K562 (cell line): ENCODE measurements around the gene SCGB1D4.

ENCODE experiments used
- JUNB ChIP-seq: fragments of 450-650 bp; formaldehyde crosslinking; conservative IDR thresholded peaks from 2 replicates; pipeline ENCODE4 v1.4.0; 2020; ENCODE audit warnings: mild to moderate bottlenecking
- SAFB2 ChIP-seq: fragments of 200-400 bp; formaldehyde crosslinking; IDR thresholded peaks from 2 replicates; pipeline ENCODE4 v1.6.1; 2018; ENCODE audit warnings: borderline replicate concordance, low read length, low read depth, moderate library complexity; ENCODE audit not compliant: severe bottlenecking
- STAG1 ChIP-seq: sonication (generic); formaldehyde crosslinking; IDR thresholded peaks from 2 replicates; pipeline ENCODE4 v1.5.0; 2020; ENCODE audit warnings: missing genetic modification reagents, borderline replicate concordance
- ZSCAN29 ChIP-seq: fragments of 450-650 bp; IDR thresholded peaks from 2 replicates; pipeline ENCODE4 v1.6.1; 2017
- TF ChIP-seq, protein P1 (sequence below): fragments of 250-450 bp; sonication (Bioruptor Pico); IDR thresholded peaks from 2 replicates; pipeline ENCODE4 v1.8.0; 2021; ENCODE audit warnings: mild to moderate bottlenecking, moderate library complexity
- TF ChIP-seq, protein P2 (sequence below), 3 experiments: IDR thresholded peaks in 2 of 3; conservative IDR thresholded peaks in 1 of 3; 2 replicates each; pipeline ENCODE4 v1.5.1; 2011 to 2012; ENCODE audit warnings: low read length in 3 of 3, mild to moderate bottlenecking in 3 of 3, control low read depth in 2 of 3, improper control_type of control experiment in 1 of 3, inconsistent platforms in 1 of 3, low read depth in 1 of 3, mixed read lengths in 1 of 3, moderate library complexity in 1 of 3; ENCODE audit not compliant: insufficient read depth in 2 of 3
- TF ChIP-seq, protein P3 (sequence below): fragments of 250-450 bp; sonication (Bioruptor Pico); IDR thresholded peaks from 2 replicates; pipeline ENCODE4 v1.8.0; 2022; ENCODE audit warnings: inconsistent platforms

DNA sequence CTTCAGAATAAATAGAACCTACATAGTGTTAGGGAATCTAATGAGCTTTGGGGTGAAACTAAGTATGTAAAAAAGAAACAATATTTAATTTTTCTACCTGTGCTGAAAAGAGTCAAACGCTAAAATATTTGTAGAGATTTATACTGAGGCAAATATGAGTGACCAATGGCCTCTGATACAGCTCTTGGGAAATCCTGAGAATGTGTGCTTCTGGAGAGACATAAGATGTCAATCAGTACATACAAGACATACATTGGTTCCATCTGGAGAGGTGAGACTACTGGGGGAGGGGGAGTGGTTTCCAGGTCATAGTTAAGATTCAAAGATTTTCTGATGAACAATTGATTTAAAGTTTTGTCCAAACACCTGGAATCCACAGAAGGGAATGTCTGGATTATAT lies 39.3 kb upstream of the SCGB1D4 start:
- TF ChIP-seq STAG1 (CRISPR knock-in tag) = no peak
- TF ChIP-seq, protein P1, sequence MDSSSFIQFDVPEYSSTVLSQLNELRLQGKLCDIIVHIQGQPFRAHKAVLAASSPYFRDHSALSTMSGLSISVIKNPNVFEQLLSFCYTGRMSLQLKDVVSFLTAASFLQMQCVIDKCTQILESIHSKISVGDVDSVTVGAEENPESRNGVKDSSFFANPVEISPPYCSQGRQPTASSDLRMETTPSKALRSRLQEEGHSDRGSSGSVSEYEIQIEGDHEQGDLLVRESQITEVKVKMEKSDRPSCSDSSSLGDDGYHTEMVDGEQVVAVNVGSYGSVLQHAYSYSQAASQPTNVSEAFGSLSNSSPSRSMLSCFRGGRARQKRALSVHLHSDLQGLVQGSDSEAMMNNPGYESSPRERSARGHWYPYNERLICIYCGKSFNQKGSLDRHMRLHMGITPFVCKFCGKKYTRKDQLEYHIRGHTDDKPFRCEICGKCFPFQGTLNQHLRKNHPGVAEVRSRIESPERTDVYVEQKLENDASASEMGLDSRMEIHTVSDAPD (CRISPR knock-in tag) = no peak
- TF ChIP-seq ZSCAN29 = no peak
- TF ChIP-seq, protein P2, sequence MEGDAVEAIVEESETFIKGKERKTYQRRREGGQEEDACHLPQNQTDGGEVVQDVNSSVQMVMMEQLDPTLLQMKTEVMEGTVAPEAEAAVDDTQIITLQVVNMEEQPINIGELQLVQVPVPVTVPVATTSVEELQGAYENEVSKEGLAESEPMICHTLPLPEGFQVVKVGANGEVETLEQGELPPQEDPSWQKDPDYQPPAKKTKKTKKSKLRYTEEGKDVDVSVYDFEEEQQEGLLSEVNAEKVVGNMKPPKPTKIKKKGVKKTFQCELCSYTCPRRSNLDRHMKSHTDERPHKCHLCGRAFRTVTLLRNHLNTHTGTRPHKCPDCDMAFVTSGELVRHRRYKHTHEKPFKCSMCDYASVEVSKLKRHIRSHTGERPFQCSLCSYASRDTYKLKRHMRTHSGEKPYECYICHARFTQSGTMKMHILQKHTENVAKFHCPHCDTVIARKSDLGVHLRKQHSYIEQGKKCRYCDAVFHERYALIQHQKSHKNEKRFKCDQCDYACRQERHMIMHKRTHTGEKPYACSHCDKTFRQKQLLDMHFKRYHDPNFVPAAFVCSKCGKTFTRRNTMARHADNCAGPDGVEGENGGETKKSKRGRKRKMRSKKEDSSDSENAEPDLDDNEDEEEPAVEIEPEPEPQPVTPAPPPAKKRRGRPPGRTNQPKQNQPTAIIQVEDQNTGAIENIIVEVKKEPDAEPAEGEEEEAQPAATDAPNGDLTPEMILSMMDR (IDR thresholded peaks at IDR 0.05 in 2 of 3, conservative IDR thresholded peaks at IDR 0.05 in 1 of 3; ENCODE audit: insufficient read depth in 2 of 3, low read depth in 1 of 3, low read length in 3 of 3) = no peak
- no peak for TF ChIP-seq JUNB (CRISPR knock-in tag)
- TF ChIP-seq SAFB2 = no peak
- TF ChIP-seq, protein P3, sequence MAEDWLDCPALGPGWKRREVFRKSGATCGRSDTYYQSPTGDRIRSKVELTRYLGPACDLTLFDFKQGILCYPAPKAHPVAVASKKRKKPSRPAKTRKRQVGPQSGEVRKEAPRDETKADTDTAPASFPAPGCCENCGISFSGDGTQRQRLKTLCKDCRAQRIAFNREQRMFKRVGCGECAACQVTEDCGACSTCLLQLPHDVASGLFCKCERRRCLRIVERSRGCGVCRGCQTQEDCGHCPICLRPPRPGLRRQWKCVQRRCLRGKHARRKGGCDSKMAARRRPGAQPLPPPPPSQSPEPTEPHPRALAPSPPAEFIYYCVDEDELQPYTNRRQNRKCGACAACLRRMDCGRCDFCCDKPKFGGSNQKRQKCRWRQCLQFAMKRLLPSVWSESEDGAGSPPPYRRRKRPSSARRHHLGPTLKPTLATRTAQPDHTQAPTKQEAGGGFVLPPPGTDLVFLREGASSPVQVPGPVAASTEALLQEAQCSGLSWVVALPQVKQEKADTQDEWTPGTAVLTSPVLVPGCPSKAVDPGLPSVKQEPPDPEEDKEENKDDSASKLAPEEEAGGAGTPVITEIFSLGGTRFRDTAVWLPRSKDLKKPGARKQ (CRISPR knock-in tag) = no peak
